HG02759 (cell line): ENCODE results near the gene PAIP1.
"Not testable (repeated sequence)": the region's sequence is repeated elsewhere in the genome, so short reads cannot be mapped to it uniquely, and the experiment has no call there.

Experiments used
- ATAC-seq: cut with Tn5 transposase; IDR thresholded peaks from one replicate; pipeline ENCODE4 v1.9.1; 2021; ENCODE audit warnings: mild to moderate bottlenecking, moderate library complexity; ENCODE audit not compliant: unreplicated experiment

Gene PAIP1

DNA sequence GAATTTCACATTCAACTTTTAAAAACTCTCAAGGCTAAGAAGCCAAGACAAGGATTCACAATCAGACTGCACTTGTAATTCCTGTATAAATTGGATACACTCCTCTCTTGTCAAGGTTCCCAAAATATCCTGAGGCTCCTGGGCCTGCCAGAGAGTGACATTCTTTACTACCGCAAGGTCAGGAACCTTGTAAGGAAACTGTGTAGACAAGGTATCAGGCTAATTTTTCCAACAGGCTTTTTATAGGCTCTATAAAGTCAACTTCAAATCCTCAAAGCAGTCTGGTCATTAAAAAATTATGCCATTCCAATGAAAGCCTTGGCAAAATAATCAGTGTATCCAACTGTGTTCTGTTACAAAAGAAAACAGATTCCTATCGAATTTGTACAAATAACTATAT lies 15.5 kb upstream of the PAIP1 start:
- ATAC-seq = no peak

DNA sequence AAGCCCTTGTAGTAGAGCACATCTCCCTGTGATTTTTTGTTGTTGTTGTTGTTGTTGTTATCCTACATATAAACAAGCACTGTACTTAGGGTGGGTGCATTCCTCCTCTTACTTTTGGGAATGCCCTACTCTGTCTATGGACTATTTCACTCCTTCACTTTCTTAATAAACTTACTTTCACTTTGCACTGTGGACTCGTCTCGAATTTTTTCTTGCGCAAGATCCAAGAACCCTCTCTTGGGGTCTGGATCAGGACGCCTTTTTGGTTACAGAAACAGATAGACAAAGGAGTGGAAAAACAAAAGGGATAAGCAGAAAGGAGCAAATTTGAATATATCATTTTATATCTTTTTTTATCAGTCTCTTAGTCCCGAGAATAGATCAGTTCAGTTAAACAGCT lies 14.4 kb upstream of the PAIP1 start:
- ATAC-seq = no peak

DNA sequence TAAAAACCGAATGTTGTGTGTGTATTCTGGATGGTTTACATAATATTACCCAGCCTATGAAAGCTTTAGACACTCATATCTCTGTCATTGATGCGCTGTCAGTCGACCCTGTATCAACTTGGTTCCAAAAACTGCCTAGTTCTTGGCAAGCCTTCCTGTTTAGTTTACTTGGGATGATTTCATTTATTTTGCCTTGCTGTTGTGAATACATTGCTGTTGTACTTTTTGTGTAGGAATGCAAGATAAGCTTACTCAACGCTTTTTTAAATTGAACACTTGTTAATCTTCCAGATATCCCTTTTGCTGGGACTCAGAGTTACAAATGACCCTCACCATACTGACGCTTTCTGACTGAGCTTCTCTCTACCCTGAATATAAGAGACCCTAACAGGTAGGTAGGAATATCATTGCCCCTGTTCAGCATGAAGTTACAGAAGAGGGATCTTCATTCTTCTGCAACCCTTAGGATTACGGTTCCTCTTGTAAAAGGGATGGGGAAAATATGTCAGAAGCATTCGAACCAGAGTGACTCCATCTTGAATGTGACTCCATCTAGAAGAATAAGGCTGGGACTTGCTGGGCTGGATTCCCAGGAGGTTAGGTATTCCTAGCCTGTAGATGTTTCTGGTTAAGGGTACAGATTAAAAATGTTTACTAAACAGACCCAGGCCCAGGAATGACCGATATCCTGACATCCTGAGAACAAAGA lies 13.7 kb upstream of the PAIP1 start:
- ATAC-seq = no peak

DNA sequence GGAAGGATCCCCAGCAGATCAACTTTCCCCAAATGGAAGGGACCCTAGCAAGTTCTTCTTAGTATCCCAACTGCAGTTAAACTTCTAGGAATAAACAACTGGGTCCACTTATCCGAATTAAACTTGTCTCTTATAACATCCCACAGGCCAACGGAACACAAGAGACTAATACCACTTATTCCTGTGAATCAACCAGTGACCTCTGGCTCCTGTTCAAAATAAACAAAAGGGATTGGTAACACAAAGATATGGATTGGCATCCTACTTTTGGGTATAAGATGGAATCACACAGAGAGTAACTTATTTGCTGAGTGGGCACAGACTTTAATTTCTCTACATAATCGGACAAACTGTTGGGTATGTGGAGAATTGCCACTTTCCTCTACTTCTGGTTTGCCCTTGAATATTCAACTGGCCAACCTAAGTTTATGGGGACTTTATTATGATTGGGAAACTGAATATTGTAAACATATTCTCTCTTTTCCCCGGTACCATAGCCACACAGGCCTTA lies 12.4 kb upstream of the PAIP1 start:
- no peak for ATAC-seq

DNA sequence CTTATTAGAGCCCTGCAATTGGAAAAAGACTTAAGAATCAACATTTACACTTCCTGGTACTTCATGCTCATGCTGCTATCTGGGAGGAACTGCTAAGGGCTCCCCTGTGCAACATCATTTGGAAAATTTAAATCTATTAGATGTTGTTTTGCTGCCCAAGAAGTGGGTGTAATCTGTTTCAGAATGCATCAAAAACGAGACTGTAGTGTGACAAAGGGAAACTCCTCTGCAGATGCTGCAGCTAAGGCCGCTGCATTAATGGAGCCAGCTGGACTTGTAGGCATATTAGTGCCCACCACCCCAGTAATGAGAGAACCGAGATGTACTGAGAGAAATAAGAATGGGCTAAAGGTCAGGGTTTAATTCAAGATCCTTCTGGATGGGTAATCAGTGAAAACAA lies 11.1 kb upstream of the PAIP1 start:
- no peak for ATAC-seq

DNA sequence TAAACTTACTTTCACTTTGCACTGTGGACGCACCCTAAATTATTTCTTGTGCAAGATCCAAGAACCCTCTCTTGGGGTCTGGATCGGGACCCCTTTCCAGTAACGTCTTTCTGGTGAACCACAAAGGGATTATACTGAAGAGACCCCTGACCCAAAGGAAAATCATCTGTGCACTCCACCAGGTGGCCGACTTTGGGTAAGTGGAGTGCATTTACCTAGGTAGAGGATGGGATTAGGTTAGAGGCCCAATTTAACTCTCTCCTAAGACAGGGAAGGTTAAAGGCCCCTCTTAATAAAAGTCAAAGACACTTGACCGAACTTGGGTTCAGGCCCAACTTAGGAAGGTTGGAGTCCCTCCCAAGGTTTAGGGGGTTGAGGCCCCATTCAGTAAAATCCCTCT lies 8.2 kb upstream of the PAIP1 start:
- ATAC-seq = no peak

DNA sequence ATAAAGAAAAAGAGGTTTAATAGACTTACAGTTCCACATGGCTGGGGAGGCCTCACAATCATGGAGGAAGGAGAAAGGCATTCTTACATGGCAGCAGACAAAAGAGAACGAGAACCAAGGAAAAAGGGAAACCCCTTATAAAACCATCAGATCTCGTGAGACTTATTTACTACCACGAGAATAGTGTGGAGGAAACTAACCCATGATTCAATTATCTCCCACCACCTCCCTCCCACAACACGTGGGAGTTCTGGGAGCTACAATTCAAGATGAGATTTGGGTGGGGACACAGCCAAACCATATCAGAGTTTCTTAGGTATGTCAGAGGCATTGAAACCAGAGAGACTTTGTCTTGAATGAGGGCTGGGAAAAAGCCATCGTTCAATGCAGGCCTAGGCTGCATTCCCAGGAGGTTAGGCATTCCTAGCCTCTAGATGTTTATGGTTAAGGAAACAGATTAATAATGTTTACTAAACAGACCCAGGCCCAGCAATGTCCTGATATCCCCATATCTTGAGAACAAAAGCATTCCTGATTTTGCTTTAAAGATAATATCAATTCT lies 7.5 kb upstream of the PAIP1 start:
- ATAC-seq = no peak

DNA sequence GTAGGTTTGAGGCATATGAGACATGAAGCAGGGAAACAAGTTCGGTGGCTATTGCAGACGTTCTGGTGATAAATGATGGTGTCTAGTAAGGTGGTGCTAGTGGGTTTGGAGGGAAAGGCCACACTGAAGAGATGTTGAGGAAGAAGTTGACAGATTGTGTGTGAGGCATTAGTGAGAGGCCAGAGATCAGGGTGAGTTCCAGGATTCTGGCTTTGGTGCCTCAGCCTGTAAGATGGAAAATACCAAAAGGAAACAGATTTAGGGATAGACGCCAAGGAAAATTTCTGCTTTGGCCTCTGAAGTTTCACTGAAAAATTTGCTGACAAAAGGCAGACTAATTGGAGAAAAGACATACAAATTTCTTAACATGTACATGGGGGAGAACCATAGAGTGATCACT lies 6.4 kb upstream of the PAIP1 start:
- no peak for ATAC-seq

DNA sequence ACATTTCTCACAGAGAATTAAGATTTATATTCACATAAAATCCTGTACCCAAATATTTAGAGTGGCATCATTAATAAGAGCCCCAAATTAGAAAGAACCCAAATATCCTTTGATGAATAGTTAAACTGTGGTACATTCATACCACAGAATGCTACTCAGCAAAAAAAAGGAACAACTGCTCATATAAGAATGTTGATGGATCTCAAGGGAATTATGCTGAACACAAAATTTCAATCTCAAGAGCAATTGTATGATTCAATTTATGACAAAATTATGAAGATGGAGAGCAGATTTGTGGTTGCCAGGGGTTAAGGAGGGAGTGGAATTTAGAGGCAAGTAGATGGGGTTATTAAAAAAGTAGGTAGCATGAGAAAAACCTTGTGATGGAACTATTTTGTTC lies 4.5 kb upstream of the PAIP1 start:
- ATAC-seq = no peak

DNA sequence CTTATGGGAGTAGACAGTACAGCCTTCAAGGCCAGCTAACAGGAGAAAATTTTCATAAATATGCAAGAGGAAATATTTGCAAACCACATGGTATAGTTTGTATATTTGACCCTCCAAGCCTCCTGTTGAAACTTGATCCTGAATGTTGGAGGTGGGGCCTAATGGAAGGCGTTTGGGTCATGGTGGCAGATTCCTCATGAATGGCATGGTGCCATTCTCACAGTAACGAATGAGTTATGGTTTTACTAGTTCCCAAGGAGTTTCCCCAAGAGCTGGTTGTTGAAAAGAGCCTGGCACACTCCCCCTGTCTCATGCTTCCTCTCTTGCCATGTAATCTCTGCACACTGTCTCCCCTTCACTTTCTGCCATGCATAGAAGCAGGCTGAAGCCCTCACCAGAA lies 3.3 kb upstream of the PAIP1 start:
- ATAC-seq = no peak

DNA sequence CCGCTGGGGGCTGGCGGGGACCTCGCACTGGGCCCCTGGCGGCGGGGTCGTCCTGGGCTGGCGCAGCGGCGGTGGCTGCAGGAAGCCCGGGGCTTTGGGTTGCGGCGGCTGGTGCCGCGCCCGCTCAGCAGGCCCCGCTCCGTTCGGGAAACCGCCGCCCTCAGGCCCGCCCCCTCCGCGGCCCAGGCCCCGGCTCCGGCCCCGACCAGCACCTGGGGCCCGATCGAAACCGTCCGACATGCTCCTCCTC lies 345 bp downstream of the PAIP1 start:
- ATAC-seq = peak; percentile 90

DNA sequence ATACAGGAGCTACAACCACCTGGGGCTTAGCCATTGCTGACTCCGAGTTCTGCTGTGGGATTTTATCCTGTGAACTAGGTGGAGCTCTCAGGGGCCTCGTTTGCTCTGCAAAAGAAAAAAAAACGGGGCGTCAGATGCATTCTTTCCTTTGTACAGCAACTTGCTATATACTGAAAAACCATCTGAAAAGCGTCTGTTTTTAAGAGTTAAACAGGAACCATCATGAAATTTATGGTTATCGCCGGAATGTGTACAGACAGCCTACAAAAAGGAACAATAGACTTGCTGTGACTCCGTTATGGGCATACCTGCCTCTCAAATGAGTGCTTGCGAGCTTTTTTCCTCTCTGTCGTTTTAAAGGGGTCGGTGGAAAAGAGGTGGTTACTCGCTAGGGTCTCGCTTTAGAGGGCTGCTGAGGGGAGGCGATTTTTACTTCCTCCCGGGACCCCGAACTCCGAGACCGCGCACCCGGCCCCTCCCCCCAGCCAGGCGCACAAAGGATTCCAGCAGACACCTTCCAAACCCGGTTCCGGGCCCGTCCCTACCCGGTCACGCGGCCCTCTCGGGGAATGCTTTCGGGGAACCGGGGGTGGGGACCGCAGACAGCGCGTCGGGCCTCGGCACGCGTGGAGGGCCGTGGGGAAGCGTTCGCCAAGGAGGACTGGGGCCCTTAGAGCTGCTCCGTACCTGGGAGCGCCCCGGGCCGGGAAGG lies 826 bp downstream of the PAIP1 start:
- ATAC-seq = peak; percentile 25

DNA sequence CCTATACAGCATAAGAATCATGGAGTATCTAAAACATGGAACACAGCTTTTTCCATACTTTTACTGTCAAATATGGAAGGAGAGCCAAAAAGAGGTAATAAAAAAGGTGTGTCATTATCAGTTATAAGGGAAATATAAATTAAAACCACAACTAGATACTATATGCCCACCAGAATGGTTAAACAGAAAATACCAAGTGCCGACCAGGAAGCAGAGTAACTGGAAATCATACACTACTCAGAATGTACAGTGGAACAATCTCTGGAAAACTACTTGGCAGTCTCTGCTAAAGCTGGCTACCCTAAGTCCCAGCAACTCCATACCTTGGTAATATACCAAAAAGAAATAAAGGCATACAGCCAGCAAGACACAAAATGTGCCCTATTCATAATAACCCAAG lies 2.4 kb downstream of the PAIP1 start:
- ATAC-seq = no peak

DNA sequence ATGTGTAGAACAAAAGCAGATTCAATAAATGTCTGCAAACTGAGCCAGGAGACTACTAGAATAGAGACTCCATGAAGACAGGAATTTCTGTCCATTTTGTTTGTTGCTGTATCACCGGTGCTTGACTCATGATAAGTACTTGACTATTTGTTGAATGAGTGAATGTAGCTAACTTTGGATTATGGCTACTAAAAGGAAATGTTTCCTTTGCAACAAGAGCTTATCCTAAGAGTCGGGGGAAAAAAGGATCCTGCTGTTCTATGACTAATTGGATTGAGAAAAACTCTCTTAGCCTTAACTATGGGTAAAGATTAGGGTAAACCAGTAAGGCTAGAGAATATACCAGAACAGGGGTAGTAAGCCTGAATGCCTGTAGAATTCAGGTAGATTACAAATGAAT lies 3.5 kb downstream of the PAIP1 start:
- ATAC-seq = no peak

DNA sequence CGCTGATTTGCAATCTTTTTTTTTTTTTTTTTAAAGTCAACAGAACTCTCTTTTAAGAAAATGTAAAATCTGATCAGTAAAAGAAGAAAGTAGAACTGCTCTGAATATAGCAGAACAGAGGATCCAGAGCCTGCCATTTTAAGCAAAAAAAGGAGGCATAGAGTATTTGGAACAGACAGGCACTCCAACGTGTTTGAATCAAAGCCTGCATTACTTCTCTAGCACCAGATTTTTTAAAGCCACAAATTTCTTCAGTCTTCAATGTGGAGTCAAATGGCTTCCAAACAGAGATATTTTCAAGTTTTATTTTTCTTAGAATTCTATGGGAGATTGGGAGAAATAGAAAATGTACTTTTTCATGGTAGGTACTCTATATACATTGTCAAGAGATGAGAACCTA lies 5.1 kb downstream of the PAIP1 start:
- ATAC-seq = no peak

DNA sequence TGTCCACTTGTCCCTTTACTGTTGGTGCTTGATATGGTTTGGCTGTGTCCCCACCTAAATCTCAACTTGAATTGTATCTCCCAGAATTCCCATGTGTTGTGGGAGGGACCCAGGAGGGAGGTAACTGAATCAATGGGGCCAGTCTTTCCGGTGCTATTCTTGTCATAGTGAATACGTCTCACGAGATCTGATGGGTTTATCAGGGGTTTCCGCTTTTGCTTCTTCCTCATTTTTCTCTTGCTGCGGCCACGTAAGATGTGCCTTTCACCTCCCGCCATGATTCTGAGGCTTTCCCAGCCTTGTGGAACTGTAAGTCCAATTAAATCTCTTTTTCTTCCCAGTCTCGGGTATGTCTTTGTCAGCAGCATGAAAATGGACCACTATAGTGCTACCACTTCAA lies 7.6 kb downstream of the PAIP1 start:
- ATAC-seq = not testable (repeated sequence)

DNA sequence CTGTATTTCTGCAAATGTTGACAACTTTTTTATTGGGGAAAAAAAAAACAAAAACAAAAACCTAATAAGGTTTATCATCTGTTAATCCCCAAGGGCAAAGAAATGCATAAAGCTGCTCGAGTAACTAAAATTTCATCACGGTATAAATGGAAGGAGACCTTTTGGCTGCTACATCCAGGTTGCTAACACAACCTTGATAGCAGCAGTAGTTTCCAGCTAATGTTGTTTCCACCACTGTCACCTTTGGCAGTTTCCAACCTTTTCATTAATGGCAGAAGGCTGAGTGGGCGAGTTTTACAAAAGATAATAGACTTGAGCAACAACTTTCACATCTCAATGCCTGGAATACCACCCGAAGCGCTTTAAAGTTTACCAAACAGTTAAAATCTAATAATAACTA lies 8.5 kb downstream of the PAIP1 start:
- no peak for ATAC-seq

DNA sequence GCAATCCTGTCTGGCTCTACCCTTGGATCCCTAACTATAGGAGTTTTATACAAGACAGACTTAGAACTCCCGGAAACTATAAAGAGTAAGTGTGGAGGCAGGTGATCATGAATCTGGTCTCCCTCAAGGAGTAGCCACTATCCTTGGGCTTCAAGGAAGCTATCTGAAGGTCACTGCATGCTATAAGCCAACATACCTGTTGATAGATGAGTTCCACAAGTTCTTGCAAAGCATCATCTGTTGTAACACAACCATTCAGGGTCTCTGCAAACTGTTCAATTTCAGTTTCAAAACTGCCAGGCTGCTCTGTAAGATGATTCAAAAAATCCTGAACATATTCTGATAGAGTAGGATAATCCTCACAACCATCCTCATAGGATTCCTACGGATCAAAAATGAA lies 9.3 kb downstream of the PAIP1 start:
- no peak for ATAC-seq

DNA sequence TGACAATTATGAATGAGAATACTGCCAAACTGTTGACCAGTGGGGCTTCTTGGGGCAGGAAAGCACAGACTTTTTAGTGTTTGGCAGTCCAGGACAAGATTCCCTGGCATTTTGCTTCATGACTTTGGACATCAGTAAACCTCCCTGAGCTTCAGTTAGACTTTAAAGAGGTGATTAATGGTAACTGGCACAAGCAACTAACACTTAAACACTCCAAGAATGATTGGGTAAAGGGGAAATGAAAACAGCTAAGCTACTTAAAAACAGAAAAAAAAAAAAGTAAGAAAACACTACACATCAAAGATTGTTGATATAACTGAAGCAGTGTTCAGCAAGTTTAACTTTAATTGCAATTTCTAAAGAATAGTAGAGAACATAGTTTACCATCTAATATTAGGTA lies 13.4 kb downstream of the PAIP1 start:
- no peak for ATAC-seq

DNA sequence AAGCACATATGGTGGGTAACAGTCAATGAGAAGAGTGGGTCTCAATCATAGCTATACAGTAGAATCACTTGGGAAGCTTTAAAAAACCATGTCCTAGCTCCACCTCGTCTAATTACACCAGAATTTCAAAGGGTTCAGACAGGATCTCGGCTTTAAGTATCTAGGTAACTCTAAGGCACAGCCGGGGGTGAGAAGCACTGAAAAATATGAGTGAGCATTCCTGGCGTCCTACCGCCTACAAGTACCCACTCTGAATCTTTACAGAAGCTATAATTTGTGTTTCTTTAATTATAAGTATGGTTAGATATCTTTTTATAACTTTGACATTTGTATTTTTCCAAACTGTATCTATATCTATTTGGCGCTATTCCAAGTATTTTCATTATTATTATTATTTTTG lies 16.1 kb downstream of the PAIP1 start:
- no peak for ATAC-seq

DNA sequence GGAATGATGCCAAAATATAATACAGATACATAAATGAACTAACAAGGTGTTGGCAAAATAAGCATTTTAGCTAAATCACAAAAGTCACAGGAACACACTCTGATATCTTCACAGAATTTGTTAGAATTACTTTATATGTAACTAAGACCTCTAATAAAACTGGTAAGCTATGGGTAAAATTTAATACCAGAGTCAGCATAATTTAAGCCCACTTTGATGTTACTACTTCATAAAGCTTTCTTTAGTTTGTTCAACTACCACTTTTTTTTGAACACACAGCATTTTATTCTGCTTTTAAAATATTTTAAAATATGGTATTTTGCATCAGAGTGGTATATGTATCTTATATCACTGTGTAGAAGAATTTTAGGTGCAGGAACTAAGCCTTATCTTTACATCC lies 19.9 kb downstream of the PAIP1 start:
- ATAC-seq = no peak

DNA sequence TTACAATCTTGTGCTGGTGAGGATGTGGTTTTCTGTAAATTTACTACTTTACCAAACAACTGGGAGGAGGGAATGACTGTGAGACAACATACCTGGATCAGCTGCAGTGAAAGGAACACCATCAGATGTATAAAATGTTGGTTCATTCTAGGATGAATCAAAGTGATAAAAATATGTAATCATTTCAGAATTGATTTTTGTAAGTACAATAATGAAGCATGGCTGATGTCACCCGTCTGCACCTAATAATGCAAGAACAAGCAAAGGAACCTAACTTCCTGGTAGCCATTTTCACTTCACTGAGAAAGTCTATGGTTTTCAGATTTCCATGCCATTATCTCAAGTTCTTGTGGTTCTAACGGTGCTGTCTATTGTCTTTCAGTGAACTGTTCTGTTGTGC lies 23.2 kb downstream of the PAIP1 start:
- ATAC-seq = no peak

DNA sequence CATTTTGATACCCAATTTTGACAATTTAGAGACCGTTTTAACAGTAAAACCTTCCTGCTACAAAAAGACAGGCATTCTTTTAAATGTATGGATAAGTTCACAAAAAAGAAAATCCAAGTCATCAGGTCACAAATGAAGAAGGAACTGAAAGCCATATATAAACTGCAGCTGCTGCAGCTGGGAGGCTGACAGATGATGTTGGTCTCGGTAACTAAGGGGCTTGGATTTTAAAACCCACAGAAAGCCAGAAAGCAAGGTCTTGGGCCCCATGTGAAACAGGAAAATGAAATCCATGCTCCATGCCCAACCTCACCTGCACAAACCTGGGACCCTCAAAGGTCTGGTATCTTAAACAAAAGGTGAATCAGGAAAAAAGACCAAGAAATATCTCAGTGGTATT lies 26.2 kb downstream of the PAIP1 start:
- no peak for ATAC-seq
